Measurements from ENCODE around the gene LKAAEAR1.
"Not testable (repeated sequence)": the region's sequence is repeated elsewhere in the genome, so short reads cannot be mapped to it uniquely, and the experiment has no call there.

Gene LKAAEAR1
- 0 to 0.13 (median 0.07) reads per million in 9 experiments for total RNA-seq

- Mint-ChIP-seq H3K9me3 (no peaks in the 10 kb centered on the region), H3K27ac (peak within 1 kb of the TSS in 1 of 2 donors; percentile 38), H3K27me3 (peaks cover 0 to 6% of the 10 kb centered on the region in 2 donors), H3K4me3 (peak within 1 kb of the TSS; percentile 84 to 85), H3K36me3 (ENCODE audit: insufficient read depth) (peaks cover 8% of the 10 kb centered on the region), H3K4me1 (ENCODE audit: low read depth in 2 of 2) (peaks cover 26 to 29% of the 10 kb centered on the region in 2 donors)
- DNase-seq (no peak), ATAC-seq (replicated peaks) (no peak)
Measured at GRCh38 chr20:64083804-64084684, at the start of gene LKAAEAR1. TSS of gene LKAAEAR1 (minus strand) at chr20:64084398. CDS start at chr20:64084219, 179 bp downstream.

GRCh38 chr20:64131406-64131805, 47.2 kb upstream of the LKAAEAR1 start:
- no peak overlapping the region for H3K27ac Mint-ChIP-seq
- DNase-seq = no peak
- no peak overlapping the region for H3K4me3 Mint-ChIP-seq
- H3K36me3 Mint-ChIP-seq (ENCODE audit: insufficient read depth) = no peaks in the 10 kb centered on the region
- H3K4me1 Mint-ChIP-seq (ENCODE audit: low read depth in 2 of 2) = no peaks in the 10 kb centered on the region
- H3K27me3 Mint-ChIP-seq = peaks cover 39 to 48% of the 10 kb centered on the region in 2 donors
- H3K9me3 Mint-ChIP-seq = no peaks in the 10 kb centered on the region
- no peak for ATAC-seq (replicated peaks)

GRCh38 chr20:64130876-64131275, 46.7 kb upstream of the LKAAEAR1 start:
- ATAC-seq (replicated peaks) (no peak), DNase-seq (no peak)
- Mint-ChIP-seq H3K27me3 (peaks cover 34 to 43% of the 10 kb centered on the region in 2 donors), H3K9me3 (no peaks in the 10 kb centered on the region), H3K27ac (no peak overlapping the region), H3K4me3 (no peak overlapping the region), H3K36me3 (ENCODE audit: insufficient read depth) (no peaks in the 10 kb centered on the region), H3K4me1 (ENCODE audit: low read depth in 2 of 2) (no peaks in the 10 kb centered on the region)

- no peaks in the 10 kb centered on the region for H3K9me3 Mint-ChIP-seq
- no peak overlapping the region for H3K4me3 Mint-ChIP-seq
- DNase-seq (no peak), ATAC-seq (replicated peaks) (no peak)
- H3K27me3 Mint-ChIP-seq = peaks cover 29 to 36% of the 10 kb centered on the region in 2 donors
- no peak overlapping the region for H3K27ac Mint-ChIP-seq
- no peaks in the 10 kb centered on the region for H3K4me1 Mint-ChIP-seq (ENCODE audit: low read depth in 2 of 2)
- no peaks in the 10 kb centered on the region for H3K36me3 Mint-ChIP-seq (ENCODE audit: insufficient read depth)
Measured at GRCh38 chr20:64130271-64130670, 46.1 kb upstream of the LKAAEAR1 start.

- ATAC-seq (replicated peaks) (no peak), DNase-seq (no peak)
- Mint-ChIP-seq H3K27ac (no peak overlapping the region), H3K27me3 (peaks cover 32 to 35% of the 10 kb centered on the region in 2 donors), H3K4me1 (ENCODE audit: low read depth in 2 of 2) (no peaks in the 10 kb centered on the region), H3K9me3 (no peaks in the 10 kb centered on the region), H3K4me3 (no peak overlapping the region), H3K36me3 (ENCODE audit: insufficient read depth) (no peaks in the 10 kb centered on the region)
Measured at GRCh38 chr20:64129146-64129782, 45.1 kb upstream of the LKAAEAR1 start.

- H3K4me1 Mint-ChIP-seq (ENCODE audit: low read depth in 2 of 2); ATAC-seq (replicated peaks); H3K4me3 Mint-ChIP-seq; H3K9me3 Mint-ChIP-seq; DNase-seq; H3K27ac Mint-ChIP-seq: not testable (repeated sequence)
- Mint-ChIP-seq H3K27me3 (peaks cover 23 to 26% of the 10 kb centered on the region in 2 donors), H3K36me3 (ENCODE audit: insufficient read depth) (peaks cover 13% of the 10 kb centered on the region)
Measured at GRCh38 chr20:64123517-64123916, 39.3 kb upstream of the LKAAEAR1 start.

- ATAC-seq (replicated peaks); H3K4me1 Mint-ChIP-seq (ENCODE audit: low read depth in 2 of 2); H3K9me3 Mint-ChIP-seq; DNase-seq; H3K27ac Mint-ChIP-seq; H3K4me3 Mint-ChIP-seq: not testable (repeated sequence)
- Mint-ChIP-seq H3K36me3 (ENCODE audit: insufficient read depth) (peaks cover 13% of the 10 kb centered on the region), H3K27me3 (peaks cover 19 to 20% of the 10 kb centered on the region in 2 donors)
Measured at GRCh38 chr20:64122927-64123326, 38.7 kb upstream of the LKAAEAR1 start.

GRCh38 chr20:64121586-64121985, 37.4 kb upstream of the LKAAEAR1 start:
- no peak overlapping the region for H3K4me3 Mint-ChIP-seq
- peaks cover 8 to 9% of the 10 kb centered on the region in 2 donors for H3K4me1 Mint-ChIP-seq (ENCODE audit: low read depth in 2 of 2)
- no peaks in the 10 kb centered on the region for H3K9me3 Mint-ChIP-seq
- peaks cover 16% of the 10 kb centered on the region for H3K36me3 Mint-ChIP-seq (ENCODE audit: insufficient read depth)
- no peak for ATAC-seq (replicated peaks)
- H3K27ac Mint-ChIP-seq = no peak overlapping the region
- no peak for DNase-seq
- peaks cover 19 to 20% of the 10 kb centered on the region in 2 donors for H3K27me3 Mint-ChIP-seq

- no peak for DNase-seq
Measured at GRCh38 chr20:64119681-64120341, 35.6 kb upstream of the LKAAEAR1 start.

GRCh38 chr20:64119301-64119680, 35.1 kb upstream of the LKAAEAR1 start:
- DNase-seq (no peak), ATAC-seq (replicated peaks) (no peak)
- Mint-ChIP-seq H3K27me3 (peaks cover 16 to 20% of the 10 kb centered on the region in 2 donors), H3K36me3 (ENCODE audit: insufficient read depth) (peaks cover 16% of the 10 kb centered on the region), H3K4me3 (peak overlapping the region in 1 of 2 donors; percentile 79), H3K9me3 (no peaks in the 10 kb centered on the region), H3K4me1 (ENCODE audit: low read depth in 2 of 2) (peaks cover 8 to 9% of the 10 kb centered on the region in 2 donors), H3K27ac (no peak overlapping the region)

More at GRCh38 chr20:64119681-64120341, 35.6 kb upstream of the LKAAEAR1 start:
- H3K4me1 Mint-ChIP-seq (ENCODE audit: low read depth in 2 of 2) = peaks cover 8 to 9% of the 10 kb centered on the region in 2 donors
- ATAC-seq (replicated peaks) = no peak
- H3K4me3 Mint-ChIP-seq = peak overlapping the region; percentile 63 to 79
- H3K9me3 Mint-ChIP-seq = no peaks in the 10 kb centered on the region
- peak overlapping the region; percentile 41 to 98 for H3K27ac Mint-ChIP-seq
- peaks cover 19 to 20% of the 10 kb centered on the region in 2 donors for H3K27me3 Mint-ChIP-seq
- H3K36me3 Mint-ChIP-seq (ENCODE audit: insufficient read depth) = peaks cover 16% of the 10 kb centered on the region

- H3K27ac Mint-ChIP-seq; H3K4me3 Mint-ChIP-seq; DNase-seq; H3K9me3 Mint-ChIP-seq; ATAC-seq (replicated peaks); H3K4me1 Mint-ChIP-seq (ENCODE audit: low read depth in 2 of 2): not testable (repeated sequence)
- peaks cover 16% of the 10 kb centered on the region for H3K36me3 Mint-ChIP-seq (ENCODE audit: insufficient read depth)
- H3K27me3 Mint-ChIP-seq = peaks cover 12 to 13% of the 10 kb centered on the region in 2 donors
Measured at GRCh38 chr20:64117432-64117777, 33.2 kb upstream of the LKAAEAR1 start.

- no peak overlapping the region for H3K27ac Mint-ChIP-seq
- no peak for ATAC-seq (replicated peaks)
- H3K27me3 Mint-ChIP-seq = peaks cover 7% of the 10 kb centered on the region in 2 donors
- H3K9me3 Mint-ChIP-seq = no peaks in the 10 kb centered on the region
- peaks cover 16% of the 10 kb centered on the region for H3K36me3 Mint-ChIP-seq (ENCODE audit: insufficient read depth)
- peaks cover 8 to 9% of the 10 kb centered on the region in 2 donors for H3K4me1 Mint-ChIP-seq (ENCODE audit: low read depth in 2 of 2)
- DNase-seq = peak in 1 of 3 experiments; percentile 0
- H3K4me3 Mint-ChIP-seq = no peak overlapping the region
Measured at GRCh38 chr20:64116541-64117431, 32.6 kb upstream of the LKAAEAR1 start.
